ENCODE data around the gene EBF3.
A peak's percentile ranks its signal among the peaks of the same experiment; 100 is the strongest.

Gene EBF3

DNA sequence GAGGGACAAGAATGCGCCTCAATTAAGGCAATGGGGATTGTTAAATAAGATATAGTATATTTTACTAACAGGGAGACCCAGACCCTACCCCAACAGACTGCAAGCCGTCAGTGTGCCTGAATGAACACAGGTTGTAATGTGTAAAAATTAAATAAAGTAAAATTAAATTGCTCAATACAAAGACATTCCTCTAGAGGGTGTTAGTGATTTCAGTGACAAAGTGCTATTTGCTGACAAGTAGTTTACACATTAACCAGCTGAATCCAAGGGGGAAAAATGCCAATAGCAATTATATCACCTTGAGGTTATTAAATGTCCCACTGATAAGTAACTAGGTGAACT, 110.5 kb downstream of the EBF3 start:
- no peak for DNase-seq (ENCODE audit: low spot score)
- no peak overlapping the region for H3K27ac ChIP-seq (ENCODE audit: poor library complexity, severe bottlenecking)
- no peaks in the 10 kb centered on the region for H3K36me3 ChIP-seq (ENCODE audit: low read depth)
- no peaks in the 10 kb centered on the region for H3K4me1 ChIP-seq (ENCODE audit: insufficient read depth, poor library complexity, severe bottlenecking)
- H3K27me3 ChIP-seq (ENCODE audit: insufficient read depth, poor library complexity, severe bottlenecking) = no peaks in the 10 kb centered on the region
- H3K9me3 ChIP-seq (ENCODE audit: severe bottlenecking) = no peaks in the 10 kb centered on the region
- TF ChIP-seq, protein P1, sequence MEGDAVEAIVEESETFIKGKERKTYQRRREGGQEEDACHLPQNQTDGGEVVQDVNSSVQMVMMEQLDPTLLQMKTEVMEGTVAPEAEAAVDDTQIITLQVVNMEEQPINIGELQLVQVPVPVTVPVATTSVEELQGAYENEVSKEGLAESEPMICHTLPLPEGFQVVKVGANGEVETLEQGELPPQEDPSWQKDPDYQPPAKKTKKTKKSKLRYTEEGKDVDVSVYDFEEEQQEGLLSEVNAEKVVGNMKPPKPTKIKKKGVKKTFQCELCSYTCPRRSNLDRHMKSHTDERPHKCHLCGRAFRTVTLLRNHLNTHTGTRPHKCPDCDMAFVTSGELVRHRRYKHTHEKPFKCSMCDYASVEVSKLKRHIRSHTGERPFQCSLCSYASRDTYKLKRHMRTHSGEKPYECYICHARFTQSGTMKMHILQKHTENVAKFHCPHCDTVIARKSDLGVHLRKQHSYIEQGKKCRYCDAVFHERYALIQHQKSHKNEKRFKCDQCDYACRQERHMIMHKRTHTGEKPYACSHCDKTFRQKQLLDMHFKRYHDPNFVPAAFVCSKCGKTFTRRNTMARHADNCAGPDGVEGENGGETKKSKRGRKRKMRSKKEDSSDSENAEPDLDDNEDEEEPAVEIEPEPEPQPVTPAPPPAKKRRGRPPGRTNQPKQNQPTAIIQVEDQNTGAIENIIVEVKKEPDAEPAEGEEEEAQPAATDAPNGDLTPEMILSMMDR (IDR thresholded peaks at IDR 0.05; ENCODE audit: poor library complexity, severe bottlenecking) = peak; percentile 40
- no peak overlapping the region for H3K4me3 ChIP-seq (ENCODE audit: severe bottlenecking)
- no peak; the same call in 2 of the 3 replicates for ATAC-seq (ENCODE audit: low read depth)

DNA sequence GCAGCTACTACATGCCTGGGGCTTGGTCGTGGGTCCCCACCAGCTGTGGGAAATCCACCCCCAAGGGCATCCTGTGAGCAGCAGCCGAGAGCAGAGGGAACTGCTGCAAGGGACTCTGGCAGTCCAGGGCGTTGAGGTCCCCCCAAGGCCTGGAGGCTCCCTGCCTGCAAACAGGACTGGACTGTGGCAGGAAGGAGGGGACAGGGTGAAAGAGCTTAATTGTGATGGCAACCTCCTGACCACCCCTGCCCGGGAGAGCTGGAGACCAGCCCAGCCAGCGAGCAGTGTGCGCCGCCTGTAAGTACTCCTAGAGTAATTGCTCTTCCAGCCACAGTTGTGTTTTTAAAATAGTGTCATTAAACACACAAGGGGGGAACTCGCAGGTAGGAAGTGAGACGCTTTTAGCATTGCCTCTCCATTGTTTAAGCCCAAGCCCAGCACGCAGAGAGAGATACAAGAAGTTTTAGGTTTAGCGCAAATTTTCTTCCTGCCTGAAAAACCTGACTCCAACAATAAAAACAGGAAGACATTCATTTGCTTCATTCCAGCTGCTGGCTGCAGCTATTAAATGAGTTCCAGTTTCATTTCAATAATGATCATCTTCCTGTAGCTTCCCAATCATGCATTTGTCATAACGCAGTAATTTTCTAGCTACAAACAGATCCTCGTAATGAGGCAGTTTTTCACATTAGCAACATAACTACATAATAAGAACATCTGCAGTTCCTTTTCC, 111.1 kb downstream of the EBF3 start:
- TF ChIP-seq, protein P1 (IDR thresholded peaks at IDR 0.05; ENCODE audit: poor library complexity, severe bottlenecking) = no peak
- ATAC-seq (ENCODE audit: low read depth) = no peak
- Histone ChIP-seq H3K4me1 (ENCODE audit: insufficient read depth, poor library complexity, severe bottlenecking) (no peaks in the 10 kb centered on the region), H3K4me3 (ENCODE audit: severe bottlenecking) (no peak overlapping the region), H3K9me3 (ENCODE audit: severe bottlenecking) (no peaks in the 10 kb centered on the region), H3K27ac (ENCODE audit: poor library complexity, severe bottlenecking) (no peak overlapping the region), H3K36me3 (ENCODE audit: low read depth) (no peaks in the 10 kb centered on the region), H3K27me3 (ENCODE audit: insufficient read depth, poor library complexity, severe bottlenecking) (no peaks in the 10 kb centered on the region)
- DNase-seq (ENCODE audit: low spot score) = no peak

DNA sequence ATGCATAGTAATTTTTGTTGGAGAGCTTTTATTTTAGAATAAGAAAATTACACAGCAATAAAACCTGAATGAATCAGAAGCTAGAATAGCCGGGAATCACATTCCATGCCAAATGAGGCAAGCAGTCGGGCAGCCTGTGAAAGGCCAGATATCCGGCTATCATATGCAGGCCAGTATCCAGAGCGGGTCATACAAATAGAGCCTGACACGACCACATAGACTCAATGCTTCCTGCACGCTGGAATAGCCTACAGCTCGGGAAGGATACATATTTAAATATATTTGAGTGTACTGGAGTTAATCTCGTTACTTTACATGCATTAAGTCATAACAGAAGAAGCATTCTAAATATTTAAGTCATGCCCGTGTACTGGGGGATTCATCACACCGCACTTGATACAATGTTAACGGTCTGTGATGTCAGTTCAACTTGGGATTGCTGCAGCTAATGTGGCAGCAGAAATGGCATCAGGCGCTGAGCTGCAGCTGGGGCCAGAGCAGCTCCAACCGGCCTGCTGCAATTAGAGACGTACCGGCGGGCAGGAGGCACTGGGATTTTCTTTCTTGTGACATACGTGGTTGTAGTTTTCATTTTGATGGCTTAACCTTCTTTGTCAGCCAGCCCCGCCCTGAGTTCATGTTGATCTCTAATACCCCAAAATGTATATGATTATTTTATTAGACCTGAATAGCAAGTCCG, 112.0 kb downstream of the EBF3 start:
- Histone ChIP-seq H3K9me3 (ENCODE audit: severe bottlenecking) (no peaks in the 10 kb centered on the region), H3K4me3 (ENCODE audit: severe bottlenecking) (no peak overlapping the region), H3K36me3 (ENCODE audit: low read depth) (no peaks in the 10 kb centered on the region), H3K4me1 (ENCODE audit: insufficient read depth, poor library complexity, severe bottlenecking) (no peaks in the 10 kb centered on the region), H3K27ac (ENCODE audit: poor library complexity, severe bottlenecking) (no peak overlapping the region), H3K27me3 (ENCODE audit: insufficient read depth, poor library complexity, severe bottlenecking) (no peaks in the 10 kb centered on the region)
- no peak for ATAC-seq (ENCODE audit: low read depth)
- DNase-seq (ENCODE audit: low spot score) = no peak
- TF ChIP-seq, protein P1 (IDR thresholded peaks at IDR 0.05; ENCODE audit: poor library complexity, severe bottlenecking) = no peak

DNA sequence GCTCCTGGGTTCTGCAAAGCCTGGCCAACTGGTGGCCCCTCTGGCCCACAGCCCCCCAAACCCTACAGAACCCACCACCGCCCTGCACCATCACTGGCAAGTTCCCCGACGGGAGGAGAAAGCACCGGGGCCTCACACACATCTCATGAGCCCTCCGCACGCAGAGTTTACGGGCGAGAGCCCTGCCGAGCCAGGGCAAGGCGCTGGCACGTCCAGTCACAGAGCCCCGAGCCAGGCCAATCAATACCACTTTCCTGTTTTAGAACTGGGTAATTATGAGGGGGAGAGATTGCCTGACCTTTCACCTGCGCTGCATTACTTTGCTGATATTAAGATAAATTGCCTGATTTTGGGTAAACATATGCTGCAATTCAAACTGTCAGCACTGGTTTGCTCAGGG, 113.3 kb downstream of the EBF3 start:
- Histone ChIP-seq H3K9me3 (ENCODE audit: severe bottlenecking) (no peaks in the 10 kb centered on the region), H3K4me1 (ENCODE audit: insufficient read depth, poor library complexity, severe bottlenecking) (no peaks in the 10 kb centered on the region), H3K27ac (ENCODE audit: poor library complexity, severe bottlenecking) (no peak overlapping the region), H3K27me3 (ENCODE audit: insufficient read depth, poor library complexity, severe bottlenecking) (no peaks in the 10 kb centered on the region), H3K36me3 (ENCODE audit: low read depth) (no peaks in the 10 kb centered on the region), H3K4me3 (ENCODE audit: severe bottlenecking) (no peak overlapping the region)
- TF ChIP-seq, protein P1 (IDR thresholded peaks at IDR 0.05; ENCODE audit: poor library complexity, severe bottlenecking) = no peak
- ATAC-seq (ENCODE audit: low read depth) = no peak
- no peak for DNase-seq (ENCODE audit: low spot score)

DNA sequence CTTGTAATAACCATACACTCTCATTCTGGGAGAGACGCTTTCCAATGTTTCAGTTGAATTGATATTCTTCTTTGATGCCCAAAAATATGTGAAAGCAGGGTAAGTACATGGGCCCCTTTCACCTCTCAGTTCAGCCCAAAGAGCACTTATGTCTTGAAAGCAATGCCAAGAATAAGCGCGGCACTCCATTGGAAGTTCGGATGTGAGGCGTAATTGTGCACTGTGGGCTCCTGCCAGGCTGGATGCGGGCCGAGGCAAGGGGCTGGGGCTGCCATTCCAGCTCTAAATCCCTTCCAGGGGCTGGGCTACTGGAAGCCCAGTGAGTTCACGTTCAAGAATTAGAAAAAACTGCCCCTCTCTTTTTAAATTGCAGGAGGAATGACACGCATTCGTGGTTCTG, 113.8 kb downstream of the EBF3 start:
- no peak for ATAC-seq (ENCODE audit: low read depth)
- no peak overlapping the region for H3K4me3 ChIP-seq (ENCODE audit: severe bottlenecking)
- no peaks in the 10 kb centered on the region for H3K36me3 ChIP-seq (ENCODE audit: low read depth)
- TF ChIP-seq, protein P1 (IDR thresholded peaks at IDR 0.05; ENCODE audit: poor library complexity, severe bottlenecking) = no peak
- DNase-seq (ENCODE audit: low spot score) = no peak
- H3K9me3 ChIP-seq (ENCODE audit: severe bottlenecking) = no peaks in the 10 kb centered on the region
- no peak overlapping the region for H3K27ac ChIP-seq (ENCODE audit: poor library complexity, severe bottlenecking)
- H3K27me3 ChIP-seq (ENCODE audit: insufficient read depth, poor library complexity, severe bottlenecking) = no peaks in the 10 kb centered on the region
- no peaks in the 10 kb centered on the region for H3K4me1 ChIP-seq (ENCODE audit: insufficient read depth, poor library complexity, severe bottlenecking)

Measured in RWPE2 (cell line).